HG03139 (cell line): ENCODE measurements around the gene STAMBPL1.

Experiments used
- ATAC-seq: cut with Tn5 transposase; IDR thresholded peaks from one replicate; pipeline ENCODE4 v1.9.1; 2021; ENCODE audit not compliant: unreplicated experiment

The STAMBPL1 gene

GRCh38 chr10:88946965-88947590, 67.0 kb downstream of the STAMBPL1 start:
- ATAC-seq, result no peak

DNA sequence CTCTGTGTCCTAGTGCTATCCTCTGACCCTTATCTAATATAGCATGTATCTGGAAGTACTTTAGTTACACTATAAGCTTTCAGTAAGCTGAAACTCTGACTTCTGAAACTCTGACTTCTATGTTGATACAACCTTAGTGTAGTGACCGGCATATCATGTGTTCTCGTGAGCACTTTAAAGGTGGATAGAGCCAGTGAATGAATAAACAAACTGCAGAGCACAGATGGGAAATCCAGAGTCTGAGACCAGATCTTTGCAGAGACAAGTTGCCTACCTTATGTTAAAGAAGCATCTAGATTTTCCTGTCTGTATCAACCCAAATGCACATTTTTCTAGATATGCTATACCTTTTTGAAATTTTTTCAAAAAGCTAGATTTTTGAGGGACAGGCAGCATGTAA, 69.0 kb downstream of the STAMBPL1 start:
- no peak for ATAC-seq

- ATAC-seq, result no peak
Measured at GRCh38 chr10:88949912-88950837, 70.1 kb downstream of the STAMBPL1 start.

DNA sequence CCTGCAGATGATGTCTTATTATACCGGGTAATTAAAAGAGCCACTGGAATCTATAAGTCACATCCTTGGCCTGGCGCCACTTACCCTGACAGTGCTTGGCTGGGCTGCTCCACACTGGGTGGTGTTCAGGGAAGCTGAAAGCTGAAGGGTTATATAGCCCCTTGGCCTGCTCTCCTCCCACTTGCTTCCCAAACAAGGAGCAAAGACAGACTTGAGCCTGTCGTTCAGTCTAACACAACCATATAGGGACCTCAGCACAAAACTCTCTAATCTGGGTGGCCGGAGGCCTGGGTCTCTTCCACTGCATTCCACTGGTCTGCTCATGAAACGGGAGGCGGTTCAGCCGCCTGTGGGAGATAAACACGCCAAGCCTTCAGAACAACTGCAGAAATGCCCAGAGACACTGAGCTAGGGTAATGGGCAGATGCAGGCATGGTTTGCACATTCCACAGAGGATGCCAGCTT, 72.6 kb downstream of the STAMBPL1 start, which contains the start of gene ACTA2:
TSS of gene ACTA2 (minus strand) at position 127 of the 465 bp plus-strand sequence. CDS start 3,843 bp downstream, outside the sequence.
- ATAC-seq, result no peak

DNA sequence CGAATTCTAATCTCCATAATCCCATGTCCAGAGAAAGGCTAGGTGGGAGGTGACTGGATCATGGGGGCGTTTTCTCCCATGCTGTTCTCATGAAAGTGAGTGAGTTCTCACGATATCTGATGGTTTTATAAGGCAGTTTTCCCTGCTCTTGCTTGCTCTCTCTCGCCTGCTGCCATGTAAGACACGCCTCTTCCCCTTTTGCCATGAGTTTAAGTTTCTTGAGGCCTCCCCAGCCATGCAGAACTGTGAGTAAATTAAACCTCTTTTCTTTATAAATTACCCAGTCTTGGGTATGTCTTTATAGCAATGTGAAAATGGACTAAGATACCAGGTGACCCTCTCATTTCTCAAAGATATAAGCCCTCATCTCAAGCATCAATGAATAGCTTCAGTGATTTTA, 73.6 kb downstream of the STAMBPL1 start:
- ATAC-seq, result no peak

DNA sequence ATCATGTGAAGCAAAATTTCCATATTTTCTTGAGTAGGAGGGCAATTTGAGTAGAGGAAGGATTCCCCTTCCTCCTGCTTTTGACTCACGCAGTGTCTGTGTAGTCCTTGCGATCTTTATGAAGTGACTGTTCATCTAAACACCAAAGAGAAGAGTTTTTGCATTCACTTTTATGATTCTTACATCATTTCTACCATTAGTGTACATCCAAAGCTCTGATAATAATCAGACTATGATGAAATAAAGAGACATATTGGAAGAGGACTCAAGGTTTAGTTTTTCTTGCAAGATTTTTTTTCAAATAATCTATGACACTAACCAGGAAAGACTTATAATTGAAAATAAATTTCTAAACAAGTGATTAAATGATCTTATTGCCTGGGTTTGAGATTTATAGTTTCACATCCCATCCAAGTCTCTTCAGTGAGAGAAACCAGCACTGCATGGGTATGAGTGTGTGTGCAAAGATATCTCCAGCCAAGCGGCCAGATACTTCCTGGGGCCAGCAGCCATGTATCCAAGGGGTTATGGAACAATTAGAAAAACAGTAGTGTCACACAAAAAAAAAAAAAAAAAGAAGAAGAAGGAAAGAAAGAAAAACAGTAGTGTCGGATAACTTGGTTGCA, 74.5 kb downstream of the STAMBPL1 start:
- ATAC-seq, result no peak

DNA sequence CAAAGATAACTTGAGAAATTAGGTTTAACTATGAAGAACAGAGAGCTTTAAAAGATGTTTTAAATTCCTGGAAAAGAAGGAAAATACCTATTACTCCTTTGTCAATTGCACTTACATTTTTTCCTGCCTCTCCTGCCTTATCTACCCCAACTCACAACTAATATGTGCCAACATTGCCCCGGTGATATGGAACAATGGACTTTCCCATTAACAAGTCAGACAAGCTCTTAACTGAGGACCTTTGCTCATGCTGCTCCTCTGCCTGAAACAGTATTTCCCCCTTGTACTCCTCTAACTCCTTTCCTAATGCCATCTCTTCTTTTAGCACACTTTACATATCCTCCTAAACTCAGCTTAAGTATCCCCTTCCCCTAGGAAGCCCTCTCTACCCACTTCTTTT, 77.3 kb downstream of the STAMBPL1 start:
- ATAC-seq, result no peak

DNA sequence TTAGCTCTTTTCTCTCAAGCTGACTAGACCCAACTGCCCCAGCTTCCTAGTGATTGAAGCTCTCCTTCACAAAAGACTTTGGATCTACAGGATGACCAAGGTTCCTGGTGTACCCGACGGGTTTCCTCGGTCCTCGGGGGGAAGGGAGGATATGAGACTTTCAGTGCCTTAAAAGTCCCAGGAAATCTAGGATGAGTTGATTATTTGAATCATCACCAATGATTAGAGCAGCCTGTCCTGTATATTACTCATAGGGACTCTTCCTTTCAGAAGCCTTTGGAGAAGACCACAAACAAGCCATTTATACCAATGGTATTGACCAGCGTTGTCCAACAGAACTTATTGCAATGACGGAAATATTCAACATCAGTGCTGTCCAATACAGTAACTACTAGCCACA, 78.7 kb downstream of the STAMBPL1 start:
- ATAC-seq, result no peak

GRCh38 chr10:88960802-88961201, 80.8 kb downstream of the STAMBPL1 start:
- ATAC-seq, result no peak

DNA sequence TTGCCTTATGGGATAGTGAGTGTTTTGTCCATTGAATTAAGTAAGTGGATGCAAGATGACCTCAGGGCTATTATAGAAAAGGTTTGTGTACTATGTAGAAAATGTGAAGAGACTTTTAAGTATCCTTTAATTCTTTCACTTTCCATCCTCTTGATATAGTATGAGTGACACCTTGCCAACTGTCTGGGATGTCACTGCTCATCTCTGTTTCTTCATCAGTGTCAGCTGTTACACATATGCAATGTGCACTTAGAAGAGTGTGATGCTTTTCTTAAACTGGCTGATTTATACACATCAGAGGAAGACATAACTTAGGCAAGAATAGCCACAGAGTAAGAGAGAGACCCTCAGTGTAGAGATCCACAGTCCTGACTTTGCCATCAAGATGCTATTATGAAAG, 81.2 kb downstream of the STAMBPL1 start:
- no peak for ATAC-seq

GRCh38 chr10:88962336-88962735, 82.3 kb downstream of the STAMBPL1 start:
- ATAC-seq, result no peak

DNA sequence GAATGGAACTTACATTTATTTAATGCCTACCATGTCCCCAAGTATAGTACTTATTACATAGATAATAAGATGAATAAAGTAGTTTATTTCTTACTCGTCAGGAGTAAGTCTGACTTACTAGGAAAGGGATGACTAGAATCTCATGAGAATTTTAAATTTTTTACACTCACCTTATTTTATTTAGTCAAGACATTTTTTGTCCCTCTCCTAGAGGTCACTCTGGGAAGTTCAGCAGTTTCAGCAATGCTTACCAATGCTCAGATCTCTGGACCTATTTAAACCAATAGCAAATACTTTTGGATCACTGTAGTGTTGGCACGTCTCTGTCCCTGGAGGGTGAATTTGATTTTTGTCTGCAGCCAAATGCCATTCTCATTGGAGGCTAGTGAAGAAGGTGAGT, 83.3 kb downstream of the STAMBPL1 start:
- ATAC-seq, result no peak

DNA sequence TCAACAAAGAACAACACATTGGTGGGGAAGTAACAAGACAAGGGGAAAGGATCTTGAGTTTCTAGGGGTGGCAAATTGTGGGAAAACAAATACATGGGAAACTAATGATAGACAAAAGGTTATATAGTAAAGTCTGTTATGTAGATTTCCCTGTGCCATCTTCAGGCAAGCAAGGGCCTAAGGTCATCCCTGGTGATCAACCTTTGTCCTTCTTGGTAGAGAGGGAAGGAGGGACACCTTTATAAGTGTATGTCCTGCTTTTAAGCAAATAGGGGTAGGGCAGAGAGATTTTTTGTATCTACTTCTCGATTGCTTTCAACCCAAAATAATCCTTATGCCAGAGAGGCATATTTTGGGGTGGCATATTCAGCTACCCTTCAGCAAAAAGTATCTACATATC, 84.3 kb downstream of the STAMBPL1 start:
- ATAC-seq, result no peak

DNA sequence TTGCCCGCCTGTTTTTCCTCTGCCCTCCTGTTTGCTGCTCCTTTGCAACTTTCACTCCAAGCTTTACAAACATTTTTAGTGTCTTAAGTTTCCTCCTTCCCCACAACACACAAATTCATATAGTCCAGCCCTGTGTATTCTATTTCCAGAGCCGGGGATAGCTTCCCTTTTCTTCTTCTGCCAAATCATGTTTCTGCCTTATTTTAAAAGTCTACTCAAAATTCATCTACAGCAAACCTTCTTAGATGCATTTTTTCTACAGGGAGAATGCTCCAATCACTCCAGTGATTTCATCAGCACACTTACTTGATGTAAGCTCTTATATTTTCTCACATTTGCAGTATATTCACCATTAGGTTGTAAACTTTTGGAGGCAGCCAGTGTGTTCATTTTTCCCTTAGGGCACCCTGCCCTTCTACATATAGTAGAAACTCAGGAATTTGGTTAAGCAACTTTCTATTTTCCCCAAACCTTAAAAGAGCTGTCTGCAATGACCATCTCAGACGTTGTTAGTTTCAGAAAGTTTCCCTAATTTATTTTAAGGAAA, 84.9 kb downstream of the STAMBPL1 start:
- ATAC-seq, result no peak

- no peak for ATAC-seq
Measured at GRCh38 chr10:88966797-88967196, 86.8 kb downstream of the STAMBPL1 start.

DNA sequence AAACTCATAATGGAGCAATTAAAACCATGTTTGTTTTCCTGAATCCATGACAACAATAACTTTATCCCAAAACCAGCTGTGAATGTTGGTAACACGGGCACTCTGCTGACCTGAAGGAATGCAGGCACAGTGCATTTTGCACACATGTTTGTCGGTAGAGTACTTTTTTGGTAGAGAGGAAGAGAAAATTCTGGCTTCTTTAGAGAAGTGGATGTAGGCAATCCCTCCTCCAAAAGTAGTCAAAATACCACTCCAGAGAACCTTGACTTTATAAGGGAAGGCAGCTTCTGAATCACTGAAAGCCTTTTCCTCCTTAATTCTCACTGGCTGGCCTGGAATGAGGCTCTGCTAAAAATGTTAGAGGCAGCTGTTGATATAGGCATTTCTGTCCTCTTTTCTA, 88.3 kb downstream of the STAMBPL1 start:
- ATAC-seq, result no peak

GRCh38 chr10:88971221-88972061, 91.4 kb downstream of the STAMBPL1 start:
- ATAC-seq, result no peak
